Measurements from ENCODE around the gene JMJD8. TPM values are rescaled to one million over a fixed set of nuclear protein-coding genes. Genes with fewer than 3 reads are reported as not detected.

The JMJD8 gene
- total RNA-seq, 4 donors from 2014 or later = 72.8 to 156 (median 124) TPM

DNA sequence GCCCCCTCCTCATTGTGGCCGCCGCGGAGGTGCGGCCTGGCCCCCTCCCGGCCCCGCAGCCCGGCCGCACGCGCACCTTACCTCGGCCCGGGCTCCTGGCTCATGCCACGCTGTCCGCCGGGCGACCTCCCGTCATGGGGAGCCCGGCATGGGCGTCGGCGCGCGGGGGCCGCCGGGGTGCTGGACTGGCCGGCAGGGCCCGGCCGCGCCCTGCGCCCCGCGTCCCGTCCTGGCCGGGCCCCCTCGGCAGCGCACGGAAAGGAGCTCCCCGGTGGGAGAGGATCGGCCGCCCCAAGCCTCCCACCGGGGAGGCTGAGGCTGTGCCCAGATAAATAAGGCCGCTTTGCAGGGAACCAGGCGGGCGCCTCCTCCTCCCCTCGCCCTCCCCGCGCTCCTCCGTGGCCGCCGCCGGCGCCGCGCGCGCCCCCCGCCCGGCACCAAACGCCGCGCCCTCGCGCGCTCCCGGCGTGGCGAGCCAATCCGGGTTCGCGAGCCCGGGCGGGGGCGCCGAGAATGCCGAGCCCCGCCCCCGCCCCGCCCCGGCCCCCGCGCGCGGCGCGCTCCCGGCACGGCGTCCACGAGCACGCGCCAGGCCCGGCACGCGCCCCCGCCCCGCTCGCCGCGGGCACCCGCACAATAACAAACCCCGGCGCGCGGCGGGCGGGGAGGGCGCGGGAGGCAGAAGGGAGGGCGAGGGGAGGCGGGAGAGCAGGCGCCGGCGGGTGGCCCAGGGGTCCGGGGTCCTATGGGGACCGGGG lies 21.5 kb upstream of the JMJD8 start, which contains the start of gene FBXL16:
Gene FBXL16 (minus strand): TSS at position 371 of the 758 bp plus-strand sequence. CDS start 8,396 bp downstream, outside the sequence.
- no peak within 1 kb of the TSS for H3K27ac ChIP-seq
- no peak for DNase-seq
- no peaks in the 10 kb centered on the region for H3K9me3 ChIP-seq
- intact Hi-C loops (cut with DNase I) = loop anchor here (10.0 kb wide), 1 partner anchor 489 kb away; no protein-coding TSS in a partner anchor
- H3K27me3 ChIP-seq = peaks cover 23% of the 10 kb centered on the region
- TF ChIP-seq POLR2A (IDR thresholded peaks at IDR 0.05) = no peak
- TF ChIP-seq, protein P1, sequence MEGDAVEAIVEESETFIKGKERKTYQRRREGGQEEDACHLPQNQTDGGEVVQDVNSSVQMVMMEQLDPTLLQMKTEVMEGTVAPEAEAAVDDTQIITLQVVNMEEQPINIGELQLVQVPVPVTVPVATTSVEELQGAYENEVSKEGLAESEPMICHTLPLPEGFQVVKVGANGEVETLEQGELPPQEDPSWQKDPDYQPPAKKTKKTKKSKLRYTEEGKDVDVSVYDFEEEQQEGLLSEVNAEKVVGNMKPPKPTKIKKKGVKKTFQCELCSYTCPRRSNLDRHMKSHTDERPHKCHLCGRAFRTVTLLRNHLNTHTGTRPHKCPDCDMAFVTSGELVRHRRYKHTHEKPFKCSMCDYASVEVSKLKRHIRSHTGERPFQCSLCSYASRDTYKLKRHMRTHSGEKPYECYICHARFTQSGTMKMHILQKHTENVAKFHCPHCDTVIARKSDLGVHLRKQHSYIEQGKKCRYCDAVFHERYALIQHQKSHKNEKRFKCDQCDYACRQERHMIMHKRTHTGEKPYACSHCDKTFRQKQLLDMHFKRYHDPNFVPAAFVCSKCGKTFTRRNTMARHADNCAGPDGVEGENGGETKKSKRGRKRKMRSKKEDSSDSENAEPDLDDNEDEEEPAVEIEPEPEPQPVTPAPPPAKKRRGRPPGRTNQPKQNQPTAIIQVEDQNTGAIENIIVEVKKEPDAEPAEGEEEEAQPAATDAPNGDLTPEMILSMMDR (IDR thresholded peaks at IDR 0.05) = no peak
- WGBS, 2 donors = 0% methylated on average over 6 to 7 of the region's 115 CpGs
- peaks cover 0 to 14% of the 10 kb centered on the region in 2 donors for H3K4me1 ChIP-seq
- no peaks in the 10 kb centered on the region for H3K36me3 ChIP-seq
- no peak within 1 kb of the TSS for H3K4me3 ChIP-seq (replicated peaks in 1 of 3)

DNA sequence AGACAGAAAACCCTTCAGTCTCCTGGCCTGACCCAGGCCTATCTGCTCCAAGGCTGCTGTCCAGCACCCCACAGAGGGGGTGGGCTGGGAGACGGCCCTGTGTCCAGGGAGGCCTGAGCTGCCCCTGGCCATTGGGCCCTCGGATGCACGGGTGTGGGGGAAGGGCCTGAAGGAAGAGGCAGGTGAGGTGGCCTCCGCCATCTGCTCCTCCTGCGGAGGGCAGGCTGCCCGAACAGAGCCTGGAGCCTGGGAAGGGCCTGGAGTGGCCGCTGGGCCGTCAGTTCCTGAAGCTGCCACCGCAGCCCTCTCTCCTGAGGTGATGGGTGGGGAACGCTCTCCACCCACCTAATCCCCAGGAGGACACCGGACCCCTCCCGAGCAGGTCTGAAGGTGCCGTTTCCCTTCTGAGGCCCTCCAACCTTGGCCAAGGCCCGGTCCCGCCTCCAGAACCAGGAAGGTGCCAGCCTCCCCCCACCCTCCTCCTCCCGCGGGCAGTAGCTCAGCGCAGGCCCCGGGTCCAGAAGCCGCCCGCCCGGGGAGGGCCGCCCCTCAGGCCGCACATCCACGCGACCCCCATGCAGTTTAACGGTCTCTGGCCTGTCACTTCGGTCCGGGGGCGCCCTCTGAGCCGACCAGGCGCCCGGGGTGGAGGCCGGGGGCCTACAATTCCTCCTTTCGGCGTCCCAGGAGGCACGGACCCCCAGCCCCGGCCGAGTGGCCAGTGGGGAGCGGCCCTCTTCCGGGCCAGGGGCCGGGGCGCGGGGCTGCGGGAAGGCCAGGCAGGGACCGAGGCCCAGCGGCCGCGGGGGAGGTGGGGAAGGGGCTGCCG lies 20.6 kb upstream of the JMJD8 start:
- no peak for DNase-seq
- intact Hi-C loops (cut with DNase I) = loop anchor here (10.0 kb wide), 1 partner anchor 490 kb away; no protein-coding TSS in a partner anchor
- H3K27ac ChIP-seq = no peak overlapping the region
- no peaks in the 10 kb centered on the region for H3K9me3 ChIP-seq
- H3K27me3 ChIP-seq = peaks cover 23% of the 10 kb centered on the region
- no peaks in the 10 kb centered on the region for H3K36me3 ChIP-seq
- peaks cover 0 to 14% of the 10 kb centered on the region in 2 donors for H3K4me1 ChIP-seq
- no peak overlapping the region for H3K4me3 ChIP-seq (replicated peaks in 1 of 3)
- 11 to 38% methylated on average over 6 to 8 of the region's 50 CpGs for WGBS, 2 donors
- TF ChIP-seq, protein P1 (IDR thresholded peaks at IDR 0.05) = no peak
- TF ChIP-seq POLR2A (IDR thresholded peaks at IDR 0.05) = no peak

GRCh38 chr16:704047-704446 lies 19.9 kb upstream of the JMJD8 start:
- no peak for DNase-seq
- intact Hi-C loops (cut with DNase I) = loop anchor here (10.0 kb wide), 1 partner anchor 491 kb away; no protein-coding TSS in a partner anchor
- Histone ChIP-seq H3K9me3 (no peaks in the 10 kb centered on the region), H3K27me3 (peaks cover 23% of the 10 kb centered on the region), H3K27ac (no peak overlapping the region), H3K36me3 (no peaks in the 10 kb centered on the region), H3K4me3 (replicated peaks in 1 of 3) (no peak overlapping the region), H3K4me1 (peaks cover 0 to 14% of the 10 kb centered on the region in 2 donors)
- TF ChIP-seq, protein P1 (IDR thresholded peaks at IDR 0.05) = no peak
- no peak for TF ChIP-seq POLR2A (IDR thresholded peaks at IDR 0.05)
- 58 to 84% methylated on average over 4 to 5 of the region's 7 CpGs for WGBS, 2 donors

- no peaks in the 10 kb centered on the region for H3K36me3 ChIP-seq
- H3K9me3 ChIP-seq = no peaks in the 10 kb centered on the region
- intact Hi-C loops (cut with DNase I) = loop anchor here (10.0 kb wide), 1 partner anchor 491 kb away; no protein-coding TSS in a partner anchor
- H3K27me3 ChIP-seq = peaks cover 23% of the 10 kb centered on the region
- no peak for DNase-seq
- no peak overlapping the region for H3K27ac ChIP-seq
- TF ChIP-seq POLR2A (IDR thresholded peaks at IDR 0.05) = no peak
- TF ChIP-seq, protein P1 (IDR thresholded peaks at IDR 0.05) = no peak
- H3K4me1 ChIP-seq = peaks cover 0 to 14% of the 10 kb centered on the region in 2 donors
- 60 to 84% methylated on average over 1 to 6 of the region's 12 CpGs for whole genome bisulfite sequencing, 2 donors
- no peak overlapping the region for H3K4me3 ChIP-seq (replicated peaks in 1 of 3)
Observed at GRCh38 chr16:703406-703805, 19.3 kb upstream of the JMJD8 start.

Data from thyroid gland (tissue), 4 donors.